ENCODE results near the gene UNCX.

DNA sequence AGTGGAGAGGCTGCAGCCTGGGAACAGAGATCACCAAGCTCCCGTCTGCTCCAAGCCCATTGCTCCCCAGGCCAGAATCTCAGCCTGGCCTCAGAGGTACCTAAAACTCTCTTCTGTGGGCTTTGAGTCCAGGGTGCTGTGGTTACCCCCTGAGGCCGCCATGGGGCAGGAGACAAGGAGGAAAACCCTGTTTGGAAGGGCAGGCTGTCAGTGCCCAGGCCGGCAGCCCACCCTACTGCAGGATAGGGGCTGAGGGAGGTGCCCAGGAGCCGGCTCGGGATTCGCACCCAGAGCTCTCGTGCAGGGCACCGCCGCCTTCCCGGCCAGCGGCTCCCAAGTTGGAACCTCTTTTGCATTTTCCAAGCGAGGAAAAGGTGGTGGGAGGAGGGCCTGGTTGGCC lies 24.5 kb downstream of the UNCX start:
- no peak for TF ChIP-seq EZH2 (optimal IDR thresholded peaks at IDR 0.05; ENCODE audit: low read depth, low read length)
- TF ChIP-seq, protein P1, sequence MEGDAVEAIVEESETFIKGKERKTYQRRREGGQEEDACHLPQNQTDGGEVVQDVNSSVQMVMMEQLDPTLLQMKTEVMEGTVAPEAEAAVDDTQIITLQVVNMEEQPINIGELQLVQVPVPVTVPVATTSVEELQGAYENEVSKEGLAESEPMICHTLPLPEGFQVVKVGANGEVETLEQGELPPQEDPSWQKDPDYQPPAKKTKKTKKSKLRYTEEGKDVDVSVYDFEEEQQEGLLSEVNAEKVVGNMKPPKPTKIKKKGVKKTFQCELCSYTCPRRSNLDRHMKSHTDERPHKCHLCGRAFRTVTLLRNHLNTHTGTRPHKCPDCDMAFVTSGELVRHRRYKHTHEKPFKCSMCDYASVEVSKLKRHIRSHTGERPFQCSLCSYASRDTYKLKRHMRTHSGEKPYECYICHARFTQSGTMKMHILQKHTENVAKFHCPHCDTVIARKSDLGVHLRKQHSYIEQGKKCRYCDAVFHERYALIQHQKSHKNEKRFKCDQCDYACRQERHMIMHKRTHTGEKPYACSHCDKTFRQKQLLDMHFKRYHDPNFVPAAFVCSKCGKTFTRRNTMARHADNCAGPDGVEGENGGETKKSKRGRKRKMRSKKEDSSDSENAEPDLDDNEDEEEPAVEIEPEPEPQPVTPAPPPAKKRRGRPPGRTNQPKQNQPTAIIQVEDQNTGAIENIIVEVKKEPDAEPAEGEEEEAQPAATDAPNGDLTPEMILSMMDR (IDR thresholded peaks at IDR 0.05; ENCODE audit: low read length): no peak
- no peak for TF ChIP-seq EZH2phosphoT487 (IDR thresholded peaks at IDR 0.05; ENCODE audit: low read length)
